CD4-positive, alpha-beta T cell (primary cell): ENCODE data around the gene CPSF6. TPM values are rescaled to one million over a fixed set of nuclear protein-coding genes. Genes with fewer than 3 reads are reported as not detected.
"Not testable (repeated sequence)": the region's sequence is repeated elsewhere in the genome, so short reads cannot be mapped to it uniquely, and the experiment has no call there.

Experiments used
- ATAC-seq: fragments of 200-7000 bp; cut with Tn5 transposase; one replicate; pipeline ENCODE4 v1.10.0; 2022; ENCODE audit warnings: mild to moderate bottlenecking; ENCODE audit not compliant: poor library complexity
- CTCF ChIA-PET: fragments of 350-600 bp; sonication (Branson Sonifier 250); formaldehyde crosslinking; loops from one replicate; lab custom pipeline; 2021; ENCODE audit warnings: antibody characterized with exemption, inconsistent platforms; lab: Charles Lee
- POLR2A ChIA-PET: fragments of 350-600 bp; sonication (Branson Sonifier 250); formaldehyde crosslinking; loops from one replicate; lab custom pipeline; 2021; ENCODE audit warnings: antibody characterized with exemption, inconsistent platforms; lab: Charles Lee
- DNase-seq, 14 experiments: peaks; one replicate each; pipeline ENCODE4 v3.0.0-alpha.2; 2013 to 2020; ENCODE audit warnings: mixed read lengths in 2 of 14
- H3K27ac ChIP-seq, 2 donors: one replicate each; pipeline versions ENCODE4 v1.5.1 to v1.7.0; 2013; ENCODE audit warnings: low read length in 2 of 2, low read depth in 1 of 2, mild to moderate bottlenecking in 1 of 2
- H3K27me3 ChIP-seq, 2 experiments: 1 replicate in 1 of 2; 2 replicates in 1 of 2; pipeline versions ENCODE4 v1.6.1 to v1.7.0; 2013; ENCODE audit warnings: low read length in 2 of 2, control low read depth in 1 of 2, mild to moderate bottlenecking in 1 of 2, moderate library complexity in 1 of 2; ENCODE audit not compliant: insufficient read depth in 2 of 2, control insufficient read depth in 1 of 2
- H3K36me3 ChIP-seq: one replicate; pipeline ENCODE4 v1.6.1; 2013; ENCODE audit warnings: low read length, control low read depth; ENCODE audit not compliant: insufficient read depth
- H3K4me1 ChIP-seq: one replicate; pipeline ENCODE4 v1.6.1; 2013; ENCODE audit warnings: low read length, control low read depth; ENCODE audit not compliant: insufficient read depth
- H3K4me3 ChIP-seq: one replicate; pipeline ENCODE4 v1.5.1; 2013; ENCODE audit warnings: mild to moderate bottlenecking, low read length, moderate library complexity
- H3K9me3 ChIP-seq, 2 experiments: 1 replicate in 1 of 2; 2 replicates in 1 of 2; pipeline versions ENCODE4 v1.6.1 to v1.7.0; 2013; ENCODE audit warnings: low read length in 2 of 2, mild to moderate bottlenecking in 2 of 2, control low read depth in 1 of 2, moderate library complexity in 1 of 2; ENCODE audit not compliant: control insufficient read depth in 1 of 2, insufficient read depth in 1 of 2
- H3K27ac Mint-ChIP-seq: one replicate; pipeline ENCODE4 v1.8.0; 2020; ENCODE audit warnings: mixed read lengths
- H3K27me3 Mint-ChIP-seq: one replicate; pipeline ENCODE4 v1.8.0; 2021; ENCODE audit warnings: mixed read lengths
- H3K36me3 Mint-ChIP-seq: one replicate; pipeline ENCODE4 v1.8.0; 2021; ENCODE audit warnings: low read depth, mixed read lengths
- H3K4me1 Mint-ChIP-seq: one replicate; pipeline ENCODE4 v1.8.0; 2021; ENCODE audit warnings: low read depth, mixed read lengths
- H3K4me3 Mint-ChIP-seq: one replicate; pipeline ENCODE4 v1.8.0; 2020; ENCODE audit warnings: mild to moderate bottlenecking, mixed read lengths
- H3K9me3 Mint-ChIP-seq: one replicate; pipeline ENCODE4 v1.8.0; 2020; ENCODE audit warnings: mixed read lengths
- CTCF ChIP-seq: fragments of 200-600 bp; IDR thresholded peaks from one replicate; pipeline ENCODE4 v1.8.0; 2022; ENCODE audit warnings: antibody characterized with exemption, mild to moderate bottlenecking
- intact Hi-C, 2 experiments: fragments of 100-400 bp; cut with DNase I in 1 of 2; cut with micrococcal nuclease in 1 of 2; formaldehyde crosslinking; loops; one replicate each; pipeline versions ENCODE4 v1.15.1 to v1.9.0; 2023 to 2025; cut with DNase I, micrococcal nuclease
- polyA plus RNA-seq, 2 donors: library from polyadenylated mRNA; unstranded; fragments of 120-200 nt; gene quantifications; one replicate each; pipeline ENCODE4 v1.2.1, GENCODE V29; 2013
- total RNA-seq, 174 experiments: library from RNA in 2 of 174; stranded (reverse) in 2 of 174; gene quantifications; one replicate each; pipeline ENCODE4 v1.2.3 and lab custom pipeline; 2021 to 2026

Gene CPSF6
- total RNA-seq (10 to 100 TPM; 80.9 to 86.7 TPM), total RNA-seq (lab: John Stamatoyannopoulos, UW) (120 to 282 (median 194) reads per million in 172 experiments)
- polyA plus RNA-seq (2013, experiment 1 of 2) = 55.6 TPM
- 45.2 TPM for polyA plus RNA-seq (2013, experiment 2 of 2)

GRCh38 chr12:69239352-69239921 is at the start of gene CPSF6:
CPSF6 (plus strand) TSS chr12:69239569; CDS start chr12:69239647, 78 bp downstream.
- Mint-ChIP-seq H3K27me3 (no peaks in the 10 kb centered on the region), H3K27ac (peak within 1 kb of the TSS; percentile 99), H3K9me3 (no peaks in the 10 kb centered on the region), H3K36me3 (peaks cover 26% of the 10 kb centered on the region), H3K4me3 (peak within 1 kb of the TSS; percentile 97), H3K4me1 (peaks cover 59% of the 10 kb centered on the region)
- ATAC-seq (peak; percentile 85), DNase-seq (peak; percentile 93 to 99 (median 96))
- peaks cover under 1% of the 10 kb centered on the region for H3K36me3 ChIP-seq
- TF ChIP-seq CTCF = no peak
- no peaks in the 10 kb centered on the region for H3K9me3 ChIP-seq
- H3K4me3 ChIP-seq = peak within 1 kb of the TSS; percentile 87
- intact Hi-C loops = loop anchor here in 1 of 2 experiments (5.0 to 10.0 kb wide), 2 partner anchors 425 to 1972 kb away; partner anchors contain the start of gene CAND1
- CTCF ChIA-PET = interaction anchor here (0.6 kb wide), 1 partner anchor 14 kb away, joined by 3 read pairs; no protein-coding TSS in a partner anchor
- H3K4me1 ChIP-seq = peaks cover 30% of the 10 kb centered on the region
- no peaks in the 10 kb centered on the region for H3K27me3 ChIP-seq
- POLR2A ChIA-PET = interaction anchor here (0.7 to 2.2 kb wide), 11 partner anchors 9 to 1971 kb away, joined by 3 to 26 read pairs (median 5); partner anchors contain the start of genes CAND1 and CCT2
- peak within 1 kb of the TSS; percentile 85 to 86 for H3K27ac ChIP-seq

- Mint-ChIP-seq H3K4me3 (no peak overlapping the region), H3K27me3 (no peaks in the 10 kb centered on the region), H3K36me3 (peaks cover 38% of the 10 kb centered on the region), H3K9me3 (peaks cover 35% of the 10 kb centered on the region), H3K27ac (no peak overlapping the region), H3K4me1 (no peaks in the 10 kb centered on the region)
- Histone ChIP-seq H3K4me1 (no peaks in the 10 kb centered on the region), H3K27me3 (no peaks in the 10 kb centered on the region), H3K27ac (no peak overlapping the region), H3K4me3 (no peak overlapping the region), H3K36me3 (no peaks in the 10 kb centered on the region), H3K9me3 (peaks cover 13 to 27% of the 10 kb centered on the region in 2 experiments)
- ChIA-PET CTCF (no interaction called here), POLR2A (no interaction called here)
- intact Hi-C loops = no loop called here
- TF ChIP-seq CTCF = no peak
- DNase-seq = no peak
- ATAC-seq = no peak
Observed at GRCh38 chr12:69196302-69197288, 42.8 kb upstream of the CPSF6 start.

- H3K4me3 Mint-ChIP-seq, H3K27ac Mint-ChIP-seq, H3K4me1 Mint-ChIP-seq, H3K27me3 ChIP-seq, H3K27ac ChIP-seq, H3K4me1 ChIP-seq, H3K36me3 ChIP-seq, H3K27me3 Mint-ChIP-seq, H3K4me3 ChIP-seq, intact Hi-C loops, POLR2A ChIA-PET, DNase-seq, ATAC-seq: not testable (repeated sequence)
- CTCF ChIA-PET = interaction anchor here (1.0 kb wide), 1 partner anchor 10 kb away, joined by 3 read pairs; no protein-coding TSS in a partner anchor
- peaks cover 11 to 27% of the 10 kb centered on the region in 2 experiments for H3K9me3 ChIP-seq
- Mint-ChIP-seq H3K9me3 (peaks cover 39% of the 10 kb centered on the region), H3K36me3 (peaks cover 48% of the 10 kb centered on the region)
Observed at GRCh38 chr12:69199976-69200375, 39.4 kb upstream of the CPSF6 start.
